ENCODE measurements around the gene NKAP.

NKAP gene

GRCh38 chrX:119982145-119982544 is 38.6 kb upstream of the NKAP start:
- TF ChIP-seq CTCF (IDR thresholded peaks at IDR 0.05) = no peak

- TF ChIP-seq CTCF (IDR thresholded peaks at IDR 0.05) = peak; percentile 59
Measured at GRCh38 chrX:119981286-119982070, 37.9 kb upstream of the NKAP start.

GRCh38 chrX:119971184-119971583 is 27.6 kb upstream of the NKAP start:
- no peak for TF ChIP-seq CTCF (IDR thresholded peaks at IDR 0.05)

GRCh38 chrX:119970574-119970973 is 27.0 kb upstream of the NKAP start:
- TF ChIP-seq CTCF (IDR thresholded peaks at IDR 0.05) = no peak

- no peak for TF ChIP-seq CTCF (IDR thresholded peaks at IDR 0.05)
Measured at GRCh38 chrX:119960625-119961024, 17.1 kb upstream of the NKAP start.

GRCh38 chrX:119954374-119954773 is 10.8 kb upstream of the NKAP start:
- TF ChIP-seq CTCF (IDR thresholded peaks at IDR 0.05) = no peak

- peak; percentile 37; the same call in 1 of the 2 replicates for TF ChIP-seq CTCF (IDR thresholded peaks at IDR 0.05)
Measured at GRCh38 chrX:119948381-119948780, 4.8 kb upstream of the NKAP start.

GRCh38 chrX:119945481-119945880 is 1.9 kb upstream of the NKAP start:
- TF ChIP-seq CTCF (IDR thresholded peaks at IDR 0.05) = no peak

All from LNCAP (cell line).